Measurements from ENCODE around the gene TADA1.
"Not testable (repeated sequence)": the region's sequence is repeated elsewhere in the genome, so short reads cannot be mapped to it uniquely, and the experiment has no call there.

Gene TADA1

GRCh38 chr1:166888373-166889111, 12.5 kb upstream of the TADA1 start:
- DNase-seq, result no peak

DNA sequence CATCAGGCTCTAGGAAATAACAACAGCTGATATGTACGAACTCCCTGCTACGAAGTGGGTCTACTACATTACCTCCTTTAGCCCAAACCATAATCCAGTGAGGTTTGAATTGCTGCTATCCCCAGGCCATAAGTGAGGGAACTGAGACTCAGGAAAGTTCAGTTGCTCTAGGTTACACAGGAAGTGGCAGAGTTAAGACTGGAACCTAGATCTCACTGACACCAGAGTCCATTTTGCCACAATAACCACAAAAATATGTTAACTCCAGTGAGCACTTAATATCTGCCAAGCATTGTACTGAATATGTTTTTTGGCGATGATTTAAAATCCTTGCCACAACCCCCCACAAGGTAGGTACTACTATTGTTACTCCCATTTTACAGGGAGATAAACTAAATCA, 8.9 kb upstream of the TADA1 start:
- DNase-seq, result no peak

- DNase-seq, result peak in 1 of 2 donors; percentile 8
These were observed 8.1 kb upstream of the TADA1 start for GRCh38 chr1:166884040-166884642.

GRCh38 chr1:166882893-166883292, 6.8 kb upstream of the TADA1 start:
- no peak for DNase-seq

GRCh38 chr1:166878173-166878917, 2.3 kb upstream of the TADA1 start:
- not testable (repeated sequence) for DNase-seq

GRCh38 chr1:166876540-166876838, 425 bp upstream of the TADA1 start:
- DNase-seq, result no peak

GRCh38 chr1:166875302-166875733, 746 bp downstream of the TADA1 start:
- DNase-seq, result no peak

GRCh38 chr1:166874464-166874863, 1.6 kb downstream of the TADA1 start:
- DNase-seq, result no peak

DNA sequence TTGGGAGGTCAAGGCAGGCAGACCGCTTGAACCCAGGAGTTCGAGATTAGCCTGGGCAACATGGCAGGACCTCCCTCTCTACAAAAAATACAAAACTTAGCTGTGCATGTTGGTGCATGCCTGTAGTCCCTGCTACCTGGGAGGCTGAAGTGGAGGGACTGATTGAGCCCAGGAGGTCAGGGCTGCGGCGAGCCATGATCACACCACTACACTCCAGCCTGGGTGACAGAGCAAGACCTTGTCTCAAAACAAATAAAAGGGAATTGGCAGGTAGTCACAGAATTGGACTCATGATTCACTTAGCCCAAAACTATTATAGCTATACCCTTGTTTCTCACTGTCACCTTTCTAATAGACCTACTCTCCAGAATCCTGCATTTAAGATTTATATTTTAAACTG, 5.5 kb downstream of the TADA1 start:
- DNase-seq, result no peak

DNA sequence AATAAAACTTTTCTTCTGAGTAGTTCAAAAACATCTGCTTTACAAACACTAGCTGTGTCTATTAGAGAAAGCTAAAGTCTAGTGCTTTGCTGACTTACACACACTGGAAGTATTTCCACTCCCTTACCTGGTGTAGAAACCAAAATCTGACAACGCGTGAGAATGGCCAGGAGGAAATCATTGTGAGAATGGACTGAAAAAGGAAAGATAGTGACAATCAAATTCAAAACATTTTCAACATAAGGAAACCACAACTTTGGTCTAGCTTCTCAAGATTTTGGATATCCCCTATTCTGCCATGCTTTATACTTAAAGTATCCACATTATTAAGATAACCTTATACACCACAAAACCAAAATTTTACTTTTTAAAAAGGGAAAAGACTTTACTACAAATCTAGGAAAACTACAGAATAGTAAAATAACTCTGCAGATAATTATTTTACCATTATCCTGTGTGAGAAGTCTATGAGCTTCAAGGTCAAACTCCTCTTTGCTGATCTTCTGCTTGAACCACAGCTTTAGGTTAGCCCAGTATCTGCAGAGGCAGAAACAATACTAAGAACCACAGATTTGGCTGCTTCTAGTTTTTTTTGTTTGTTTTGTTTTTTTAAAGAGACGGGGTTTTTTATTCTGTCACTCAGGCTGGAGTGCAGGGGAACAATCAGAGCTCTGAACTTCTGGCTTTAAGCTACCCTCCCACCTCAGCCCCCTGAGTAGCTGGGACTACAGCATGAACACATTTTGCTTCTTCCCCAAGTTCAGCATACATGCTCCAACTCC, 6.6 kb downstream of the TADA1 start:
- no peak for DNase-seq

DNA sequence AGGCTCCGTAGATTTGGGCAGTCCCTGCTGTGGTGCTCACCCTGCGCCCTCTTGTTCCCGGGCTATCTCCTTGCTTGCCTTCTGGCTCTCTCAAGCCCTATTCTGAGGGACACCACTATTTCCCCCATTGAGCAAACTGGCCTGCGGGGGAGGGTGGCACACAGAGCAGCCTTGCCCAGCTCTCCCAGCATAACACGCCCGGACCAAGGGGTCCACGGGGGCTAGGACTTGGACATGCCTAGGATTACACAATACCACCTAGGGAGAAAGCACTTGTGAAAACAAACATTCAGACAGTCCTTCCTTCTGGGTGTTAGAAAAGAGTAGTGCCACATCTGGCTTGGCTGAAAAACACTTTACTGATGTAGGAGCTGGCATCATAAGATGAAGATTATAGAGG, 7.4 kb downstream of the TADA1 start:
- DNase-seq, result no peak

DNA sequence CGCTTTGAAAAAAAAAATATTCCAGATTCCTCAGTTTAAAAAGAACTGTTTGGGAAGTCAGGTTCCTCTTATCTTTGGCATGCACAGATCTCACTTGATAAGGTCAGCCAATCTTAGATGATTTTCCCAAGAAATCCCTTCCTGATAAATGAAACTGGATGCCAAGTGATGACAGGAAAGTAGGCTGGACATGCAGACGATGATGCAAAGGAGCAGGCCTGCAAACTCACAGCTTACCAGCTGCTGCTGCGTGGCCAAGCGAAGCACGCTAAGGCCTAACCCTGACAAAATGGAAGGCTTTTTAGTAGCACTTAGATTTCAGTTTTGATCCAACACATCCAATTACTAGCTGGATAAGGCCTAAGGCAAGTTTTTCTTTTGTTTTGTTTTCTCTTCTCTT, 10.1 kb downstream of the TADA1 start:
- no peak for DNase-seq

- no peak for DNase-seq
These were observed 16.5 kb downstream of the TADA1 start for GRCh38 chr1:166859597-166859996.

GRCh38 chr1:166858726-166859419, 17.2 kb downstream of the TADA1 start:
- DNase-seq, result no peak

GRCh38 chr1:166857995-166858394, 18.1 kb downstream of the TADA1 start:
- DNase-seq, result no peak

DNA sequence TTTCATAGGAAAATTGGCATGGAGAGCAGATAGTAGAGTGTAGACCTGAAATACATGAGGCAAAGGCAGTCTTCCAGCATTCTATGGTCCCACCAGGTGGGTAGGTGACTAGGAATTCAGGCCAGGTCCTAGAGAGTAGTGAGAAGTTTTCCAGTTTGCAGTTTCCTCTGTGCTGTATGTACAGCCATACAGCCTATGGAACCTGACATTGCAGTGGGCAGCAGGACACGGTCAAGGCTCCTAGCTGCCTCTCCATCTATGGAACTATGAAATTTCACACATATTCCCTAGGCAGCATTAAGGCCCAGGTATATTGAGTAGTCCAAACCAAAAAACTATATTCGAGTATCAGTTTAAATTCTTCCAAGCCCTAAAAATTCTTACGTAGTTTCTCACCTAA, 20.5 kb downstream of the TADA1 start:
- no peak for DNase-seq

DNA sequence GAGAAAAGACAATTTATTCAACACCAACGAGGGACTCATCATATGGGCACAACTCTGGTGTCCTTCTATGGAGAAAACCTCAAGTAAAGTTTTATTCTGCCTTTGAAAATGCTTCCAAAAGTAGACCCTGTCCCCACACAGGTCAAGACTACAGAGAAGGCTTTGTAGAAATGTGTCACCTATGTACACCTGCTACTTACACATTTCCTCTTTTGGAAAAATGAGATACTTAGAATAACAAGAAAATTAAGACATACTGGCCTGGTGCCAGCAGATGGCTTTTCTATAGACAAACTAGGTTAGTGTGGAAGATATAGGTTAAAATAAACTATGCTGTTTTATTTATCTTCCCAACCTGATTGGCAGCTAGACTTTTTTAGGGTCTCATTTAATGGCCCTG, 23.1 kb downstream of the TADA1 start:
- no peak for DNase-seq

- DNase-seq, result no peak
These were observed 26.9 kb downstream of the TADA1 start for GRCh38 chr1:166849135-166849534.

GRCh38 chr1:166848193-166848592, 27.9 kb downstream of the TADA1 start:
- no peak for DNase-seq

DNA sequence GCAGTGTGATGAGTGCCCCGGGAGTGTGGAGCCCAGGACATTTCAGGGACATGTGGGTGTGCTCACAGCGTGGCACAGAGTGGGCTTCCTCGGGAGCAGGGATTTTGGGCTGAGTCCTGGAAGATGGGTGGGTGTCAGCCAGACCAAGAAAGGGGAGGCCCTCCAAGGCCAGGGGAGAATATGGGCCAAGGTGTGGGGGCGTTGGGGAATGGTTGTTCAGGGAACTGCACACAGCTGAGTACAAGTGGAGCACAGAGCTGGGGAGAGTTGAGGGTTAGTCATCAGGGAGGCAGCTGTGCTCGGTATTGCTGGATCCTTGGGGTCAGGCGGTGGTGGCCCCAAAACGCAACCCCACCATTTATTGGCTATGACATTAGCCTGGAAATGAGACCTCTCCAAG, 31.3 kb downstream of the TADA1 start:
- DNase-seq, result no peak

- no peak for DNase-seq
These were observed 32.1 kb downstream of the TADA1 start for GRCh38 chr1:166843769-166844596.

DNA sequence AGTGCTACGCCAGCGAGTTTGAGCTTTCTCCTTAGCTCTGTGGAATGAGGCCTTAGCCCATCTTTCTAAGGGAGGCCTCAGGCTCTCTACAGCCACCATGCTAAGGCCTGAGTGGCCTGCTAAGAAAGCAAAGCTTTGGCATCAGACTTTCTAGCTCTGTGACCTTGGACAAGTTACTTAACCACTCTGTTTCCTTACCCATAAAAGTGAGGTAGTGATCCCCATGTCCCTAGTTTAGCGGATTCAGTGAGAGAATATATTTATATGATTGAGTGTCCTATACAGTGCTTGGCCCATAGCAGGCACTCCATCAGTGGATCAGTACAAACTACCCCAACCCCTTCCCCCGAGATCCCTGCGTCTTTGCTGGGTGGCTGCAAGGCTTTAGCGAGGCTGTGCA, 32.7 kb downstream of the TADA1 start:
- no peak for DNase-seq
